Putamen (tissue), 1 donor: ENCODE measurements around the gene SLC14A1.

Experiments used
- DNase-seq: peaks from one replicate; pipeline ENCODE4 v3.0.0-alpha.2; 2016; ENCODE audit warnings: low spot score

Gene SLC14A1

DNA sequence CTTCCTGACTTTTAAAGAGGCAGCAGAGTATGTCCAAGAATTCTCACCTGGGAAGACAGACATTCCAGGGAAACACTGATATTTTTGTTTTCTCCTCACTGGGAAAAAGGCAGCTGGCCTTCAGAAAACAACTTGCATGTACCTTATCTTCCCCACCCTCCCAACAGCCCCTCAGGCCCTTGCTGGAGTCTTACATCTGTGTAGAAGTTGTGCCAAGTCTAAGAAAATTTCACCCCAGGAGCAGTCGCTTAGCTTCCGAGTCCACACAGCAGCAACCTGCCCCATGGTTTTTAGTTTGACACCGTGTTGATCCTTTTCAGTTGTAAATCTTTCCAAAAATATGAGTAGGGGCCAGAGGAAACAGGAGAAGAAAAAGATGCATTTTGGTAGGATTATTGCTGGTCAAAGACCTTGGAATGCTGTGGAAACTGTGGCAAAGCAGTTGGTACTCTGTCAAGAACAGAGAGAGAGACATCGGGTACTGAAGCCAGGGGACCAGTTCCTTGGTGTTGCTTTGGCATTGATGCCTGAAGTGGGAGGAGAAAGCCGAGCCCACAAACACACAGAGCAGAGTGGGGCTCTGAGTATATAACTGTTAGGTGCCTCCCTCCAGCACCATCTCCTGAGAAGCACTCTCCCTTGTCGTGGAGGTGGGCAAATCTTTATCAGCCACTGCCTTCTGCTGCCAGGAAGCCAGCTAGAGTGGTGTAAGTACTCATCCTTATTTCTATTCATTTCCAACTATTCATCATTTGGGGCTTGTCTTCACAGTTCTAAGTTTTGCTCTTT, at the start of gene SLC14A1:
Gene SLC14A1 (plus strand): TSS at position 615 of the 789 bp plus-strand sequence. CDS start 6,140 bp downstream, outside the sequence.
- no peak for DNase-seq

DNA sequence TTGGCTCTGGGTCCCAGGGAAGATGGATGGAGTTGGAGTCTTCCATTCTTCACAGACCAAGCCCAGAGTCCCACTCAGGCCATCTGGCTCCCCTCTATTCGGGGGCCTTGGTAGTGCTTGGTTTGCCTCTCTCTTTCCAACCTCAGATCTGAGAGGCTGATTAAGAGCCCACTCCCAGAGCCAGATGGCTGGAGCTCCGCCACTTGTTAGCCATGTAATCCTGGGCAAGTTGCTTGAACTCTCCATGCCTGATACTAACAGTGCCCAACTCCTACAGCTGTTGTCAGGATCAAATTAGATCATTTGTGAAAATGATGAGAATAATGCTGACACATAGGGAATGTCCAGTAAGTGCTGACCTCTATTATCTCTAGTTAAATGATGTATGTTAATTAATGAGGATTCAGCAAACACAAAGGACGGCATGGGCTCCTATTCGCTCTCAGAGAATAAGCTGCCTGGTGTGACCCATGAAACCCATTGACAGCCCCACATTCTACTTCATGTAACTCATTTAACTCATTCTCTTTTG, 46.6 kb upstream of the SLC14A1 start:
- no peak for DNase-seq

DNA sequence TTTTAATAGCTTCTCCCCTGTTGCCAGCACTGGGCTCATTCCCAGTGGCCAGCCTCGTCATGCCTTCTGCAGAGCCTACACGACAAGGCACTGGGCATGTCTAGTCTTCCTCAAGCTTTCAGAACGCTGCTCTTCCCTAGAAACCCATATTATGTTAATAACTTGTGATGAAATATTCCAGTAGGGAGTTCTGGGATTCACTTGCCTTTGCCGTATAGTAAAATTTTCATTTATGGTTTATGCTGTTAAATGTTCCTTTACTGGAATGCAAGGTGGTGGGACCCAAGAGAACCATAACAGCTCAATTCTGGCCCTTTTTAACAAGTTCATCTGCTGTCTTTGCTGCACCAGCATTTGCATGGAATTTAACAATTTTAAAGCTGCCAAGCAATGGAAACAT, 45.5 kb upstream of the SLC14A1 start:
- no peak for DNase-seq

DNA sequence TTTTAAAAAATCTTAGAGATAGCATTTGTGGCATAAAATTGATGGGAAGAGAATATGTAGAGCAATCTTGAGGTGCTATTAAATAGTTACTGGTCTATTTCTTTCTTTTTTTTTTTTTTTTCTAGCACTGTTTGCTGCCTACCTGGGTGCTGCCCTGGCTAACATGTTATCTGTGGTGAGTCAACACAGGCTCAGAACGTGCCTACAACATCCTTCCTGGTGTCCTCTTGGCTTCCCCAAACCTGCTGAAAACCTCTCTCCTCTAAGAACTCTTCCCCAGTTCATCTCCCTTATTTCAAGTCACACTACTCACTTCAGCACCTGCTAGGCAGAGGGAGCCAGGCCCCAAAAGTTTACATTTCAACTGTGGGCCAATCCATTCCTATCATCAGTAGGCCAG, 45.1 kb upstream of the SLC14A1 start:
- no peak for DNase-seq

DNA sequence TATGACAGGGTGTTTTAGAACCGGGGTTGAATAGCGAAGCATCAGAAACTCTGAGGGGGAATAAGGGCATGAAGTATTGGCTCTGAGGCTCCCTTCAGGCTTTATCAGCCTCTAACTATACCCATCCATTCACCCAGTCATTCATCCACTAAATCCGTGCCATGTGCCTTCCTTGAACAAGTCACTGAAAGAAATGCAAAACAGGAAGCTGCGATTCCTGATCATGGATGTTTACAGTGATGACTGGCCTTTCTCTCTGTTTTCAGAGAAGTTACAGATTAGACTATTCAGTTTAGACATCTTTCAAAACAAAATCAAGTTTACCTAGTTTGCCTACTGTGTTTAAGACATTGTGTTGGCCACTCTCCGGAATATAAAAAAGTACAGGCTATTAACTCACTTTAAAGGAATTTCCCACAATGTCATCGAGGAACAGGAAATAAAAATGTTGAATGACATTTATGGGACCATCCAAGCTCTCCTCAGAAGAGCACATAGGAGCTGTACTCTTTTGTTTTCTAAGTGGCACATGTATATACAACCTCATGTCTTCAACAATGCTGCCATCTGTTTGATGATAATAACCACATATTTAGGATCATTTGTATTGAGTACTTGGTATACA, 43.8 kb upstream of the SLC14A1 start:
- DNase-seq = no peak

DNA sequence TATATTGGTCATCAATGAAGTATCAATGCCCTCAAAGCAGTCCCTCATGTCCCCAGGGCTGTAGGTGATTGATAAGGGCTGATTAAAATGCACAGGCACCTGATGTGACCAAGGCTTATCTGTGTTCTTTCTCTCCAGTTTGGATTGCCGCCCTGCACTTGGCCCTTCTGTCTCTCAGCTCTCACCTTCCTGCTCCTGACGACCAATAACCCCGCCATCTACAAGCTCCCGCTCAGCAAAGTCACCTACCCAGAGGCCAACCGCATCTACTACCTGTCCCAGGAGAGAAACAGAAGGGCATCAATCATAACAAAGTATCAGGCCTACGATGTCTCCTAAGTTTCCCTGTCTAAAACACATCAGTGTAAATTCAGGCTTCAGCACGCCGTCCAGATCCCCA, 41.8 kb upstream of the SLC14A1 start:
- DNase-seq = no peak

DNA sequence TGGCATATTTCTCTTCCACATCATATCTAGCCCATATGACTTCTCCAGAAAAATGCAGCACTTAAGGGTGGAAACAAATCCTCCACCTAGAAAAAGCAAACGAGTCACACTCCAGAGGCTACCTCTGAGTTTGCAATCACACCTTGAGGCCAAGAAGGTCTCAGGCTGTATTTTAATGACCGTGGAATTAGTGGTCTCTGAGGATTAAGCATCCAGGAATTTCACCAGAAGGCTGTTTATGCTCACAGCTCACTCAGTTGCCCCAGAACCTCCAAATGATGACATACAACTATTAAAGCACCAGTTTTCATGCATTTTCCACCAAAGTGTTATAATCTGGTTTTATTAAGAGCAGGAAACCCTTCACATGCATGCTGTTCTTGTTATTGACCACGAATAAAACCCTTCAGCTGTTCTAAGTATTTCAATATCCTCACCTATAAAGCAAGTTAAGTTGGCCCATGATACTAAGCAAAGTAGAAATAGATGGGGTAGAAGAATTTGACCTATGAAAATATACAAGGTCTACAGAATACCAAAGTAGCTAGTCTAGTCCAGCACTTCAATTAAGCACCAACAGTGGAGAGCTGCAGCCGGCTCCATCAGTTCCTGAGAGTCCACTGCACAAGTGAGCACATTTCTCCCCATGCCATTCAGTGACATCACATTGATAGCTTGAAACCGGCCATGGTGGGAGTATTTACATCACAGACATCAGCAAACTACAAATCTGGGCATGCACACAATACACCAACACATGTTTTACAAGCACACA, 39.5 kb upstream of the SLC14A1 start:
- no peak for DNase-seq

DNA sequence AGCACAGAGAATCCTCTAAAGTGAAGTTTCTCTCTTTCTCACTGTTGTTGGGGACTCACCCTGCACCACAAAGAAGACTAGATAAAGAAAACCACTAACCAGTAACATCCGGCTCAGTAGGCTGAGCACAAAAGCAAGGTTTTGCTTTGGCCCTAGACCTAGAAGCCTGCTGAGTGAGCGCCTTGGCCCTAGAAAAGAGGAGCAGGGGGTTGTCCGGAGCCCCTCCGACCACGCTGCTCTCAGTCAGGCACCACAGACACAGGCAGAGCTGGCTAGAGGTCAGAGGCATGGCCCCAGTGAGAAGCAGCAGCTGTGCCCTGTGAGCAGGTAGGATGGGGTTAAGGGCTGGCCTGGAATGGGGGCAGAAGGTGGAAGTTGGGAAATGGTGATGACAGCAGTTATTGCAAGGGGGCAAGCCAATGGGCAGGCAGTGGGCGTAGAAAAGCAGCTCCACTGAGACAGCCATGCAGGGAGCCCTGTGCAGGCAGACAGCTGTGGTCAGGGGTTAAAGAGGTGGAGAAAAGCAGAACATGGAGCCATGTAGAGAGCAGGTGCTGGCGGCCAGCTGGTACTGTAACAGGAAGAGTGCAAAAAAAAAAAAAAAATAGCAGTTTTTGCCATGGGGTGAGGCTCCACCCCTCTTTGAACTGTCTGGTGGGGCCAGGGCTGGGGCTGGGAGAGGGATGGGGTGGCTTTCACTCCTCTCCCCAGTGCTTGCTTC, 36.9 kb upstream of the SLC14A1 start:
- DNase-seq = no peak

DNA sequence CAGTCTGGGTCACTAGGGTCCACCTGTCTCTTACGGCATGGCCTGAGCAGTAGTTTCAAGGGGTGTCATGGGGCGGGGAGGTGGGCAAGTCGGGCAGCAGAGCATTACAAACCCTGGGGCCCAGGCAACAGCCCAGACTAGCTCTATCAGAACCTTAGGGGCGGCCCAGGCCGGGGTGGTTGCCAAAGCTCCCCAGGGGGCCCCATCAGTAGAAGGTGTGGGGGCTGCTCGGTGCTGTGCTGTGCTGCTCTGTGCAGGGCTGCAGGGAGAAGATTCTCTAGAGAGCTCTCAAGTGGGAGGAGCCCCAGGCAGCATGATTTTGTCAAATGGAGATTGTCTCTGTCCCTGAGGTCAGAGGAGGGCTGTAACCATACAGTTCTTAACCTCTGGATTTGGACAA, 36.4 kb upstream of the SLC14A1 start:
- no peak for DNase-seq

DNA sequence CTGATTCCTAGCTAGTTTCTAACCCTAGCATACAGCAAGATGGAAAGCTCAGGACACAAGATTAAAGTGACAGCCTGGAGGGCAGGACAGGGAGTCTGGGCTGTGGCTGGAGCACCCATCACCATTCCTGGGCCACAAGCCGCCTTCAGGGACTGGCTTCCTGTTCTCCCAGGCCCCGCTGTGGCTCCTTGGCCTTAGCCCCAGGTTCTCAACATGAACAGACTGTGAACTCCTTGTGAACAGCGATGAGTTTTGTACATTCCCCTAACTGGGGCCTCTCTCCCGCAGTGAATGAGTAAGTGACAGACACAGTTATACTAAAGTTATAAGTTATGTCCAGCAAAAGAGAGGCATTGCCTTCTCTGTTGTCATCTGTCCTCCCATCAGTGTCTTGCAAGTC, 35.9 kb upstream of the SLC14A1 start:
- DNase-seq = no peak

DNA sequence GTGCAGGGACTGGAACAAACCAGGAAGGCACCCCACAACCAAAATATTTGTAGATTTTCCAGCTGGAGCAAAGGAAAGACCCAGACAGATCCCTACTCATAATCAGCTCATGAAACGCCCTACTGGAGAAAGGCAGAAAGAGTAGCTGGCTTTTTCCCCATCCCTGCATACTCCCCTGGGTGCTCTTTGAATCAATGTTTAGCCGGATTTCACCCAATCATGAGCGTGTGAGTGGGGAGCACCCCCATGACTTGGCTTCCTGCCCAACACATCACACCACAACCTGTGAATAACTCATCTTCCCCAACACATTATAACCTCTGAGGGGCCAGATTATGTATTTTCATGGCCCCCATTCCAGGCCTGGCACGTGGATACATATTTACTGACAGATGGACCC, 35.1 kb upstream of the SLC14A1 start:
- no peak for DNase-seq

DNA sequence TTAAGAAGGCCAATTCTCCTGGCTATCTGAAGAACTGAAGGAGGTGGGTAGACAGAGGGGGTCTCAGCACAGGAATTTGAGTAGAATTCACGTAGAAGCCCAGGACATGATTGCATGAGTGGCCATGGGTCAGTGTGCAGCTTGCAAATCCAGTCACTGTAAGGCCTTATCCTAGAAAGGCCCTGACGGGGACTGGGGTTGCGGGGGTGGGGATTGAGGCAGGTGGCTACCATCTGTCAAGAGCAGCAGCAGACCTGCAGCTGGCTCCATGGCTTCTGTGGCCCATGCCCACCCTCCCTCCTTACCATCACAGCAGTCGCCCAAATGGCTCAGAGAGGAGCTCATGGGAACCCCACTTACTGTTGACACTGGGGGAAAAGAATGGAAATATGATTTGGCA, 34.6 kb upstream of the SLC14A1 start:
- DNase-seq = no peak

DNA sequence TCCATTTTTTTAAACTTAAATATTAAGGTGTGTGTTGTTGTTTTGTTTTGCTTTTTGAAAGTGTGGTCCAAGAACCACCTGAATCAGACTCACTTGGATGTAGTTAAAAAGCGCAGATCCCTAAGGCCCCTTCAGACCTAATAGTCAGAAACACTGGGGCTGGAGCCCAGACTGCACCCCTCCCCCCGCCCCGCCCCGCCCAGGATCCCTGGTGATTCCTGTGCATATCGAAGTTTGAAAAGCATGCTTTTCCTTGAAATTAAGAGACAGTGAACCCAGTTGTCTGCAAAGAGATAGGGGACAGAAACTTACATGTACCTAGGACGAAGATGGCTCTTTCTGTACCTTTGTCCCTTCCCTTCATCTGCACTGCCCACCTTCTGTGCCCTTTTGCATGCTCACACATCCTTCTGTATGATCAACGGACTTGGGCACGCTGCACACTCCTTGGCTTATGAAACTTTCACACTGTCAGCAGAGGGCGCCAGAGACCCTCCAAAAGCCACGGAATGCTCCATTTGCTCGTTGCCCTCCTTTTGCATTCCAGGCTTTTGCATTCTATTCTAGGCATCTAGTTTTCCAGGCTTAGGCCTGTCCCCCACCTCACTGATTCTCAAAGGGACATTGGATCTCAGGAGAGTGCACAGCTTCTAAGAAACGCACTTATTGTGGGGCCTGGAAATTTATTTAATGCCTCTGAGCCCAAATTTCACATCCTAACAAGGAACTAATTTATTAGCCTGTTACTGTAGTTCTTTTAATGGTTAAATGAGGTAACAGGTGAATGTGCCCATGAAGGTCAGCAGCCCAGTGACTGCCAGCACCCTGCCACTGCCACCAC, 32.8 kb upstream of the SLC14A1 start:
- peak; percentile 63 for DNase-seq

DNA sequence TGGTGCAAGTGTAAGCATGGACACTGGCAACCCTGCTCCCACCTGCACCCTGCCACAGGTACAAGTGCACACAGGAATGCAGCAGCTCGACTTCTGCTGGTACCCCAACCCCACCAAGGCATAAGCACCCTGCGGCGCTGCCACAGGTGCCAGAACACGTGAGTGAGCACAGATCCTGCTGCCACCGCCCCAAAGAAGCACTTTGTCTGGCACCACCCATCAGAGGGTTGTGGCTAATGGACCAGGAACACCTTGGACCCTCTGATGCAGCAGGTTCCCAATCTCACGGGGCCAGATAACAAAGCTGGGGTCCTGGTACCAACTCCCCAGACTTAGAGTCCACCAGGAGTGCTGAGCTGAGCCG, 32.2 kb upstream of the SLC14A1 start:
- DNase-seq = no peak

DNA sequence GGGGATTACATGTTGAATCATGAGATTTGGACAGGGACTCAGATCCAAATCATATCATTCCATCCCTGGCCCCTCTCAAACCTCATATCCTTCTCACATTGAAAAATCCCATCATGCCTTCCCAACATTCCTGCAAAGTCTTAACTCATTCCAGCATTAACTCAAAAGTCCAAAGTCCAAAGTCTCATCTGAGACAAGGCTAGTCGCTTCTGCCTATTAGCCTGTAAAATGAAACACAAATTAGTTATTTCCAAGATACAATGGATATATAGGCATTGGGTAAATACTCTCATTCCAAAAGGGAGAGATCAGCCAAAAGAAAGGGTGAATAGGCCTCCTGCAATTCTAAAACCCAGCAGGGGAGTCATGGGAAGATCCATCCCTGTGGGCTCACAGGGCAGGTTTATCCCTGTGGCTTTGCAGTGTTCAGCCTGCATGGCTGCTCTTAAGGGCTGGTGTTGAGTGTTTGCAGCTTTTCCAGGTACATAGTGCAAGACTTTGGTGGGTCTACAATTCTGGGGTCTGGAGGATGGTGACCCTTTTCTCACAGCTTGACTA, 21.2 kb upstream of the SLC14A1 start:
- no peak for DNase-seq

DNA sequence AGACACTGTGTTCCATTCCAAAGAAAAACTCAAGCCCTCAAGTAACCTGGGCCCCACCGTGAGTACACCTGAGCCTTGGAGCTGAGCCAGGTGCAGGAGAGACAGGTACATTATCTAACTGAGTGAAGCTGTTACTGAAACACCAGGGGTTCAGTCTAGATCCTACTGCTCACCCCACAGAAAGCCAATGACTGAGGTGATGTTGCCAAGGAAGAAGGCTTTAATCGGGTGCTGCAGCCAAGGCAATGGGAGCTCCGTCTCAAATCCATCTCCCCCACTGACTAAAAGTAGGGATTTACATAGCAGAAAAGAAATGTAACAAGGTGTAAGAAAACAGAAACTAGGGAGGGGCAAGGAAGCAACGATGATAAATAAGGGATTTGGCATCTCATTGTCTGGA, 15.2 kb upstream of the SLC14A1 start:
- DNase-seq = no peak

DNA sequence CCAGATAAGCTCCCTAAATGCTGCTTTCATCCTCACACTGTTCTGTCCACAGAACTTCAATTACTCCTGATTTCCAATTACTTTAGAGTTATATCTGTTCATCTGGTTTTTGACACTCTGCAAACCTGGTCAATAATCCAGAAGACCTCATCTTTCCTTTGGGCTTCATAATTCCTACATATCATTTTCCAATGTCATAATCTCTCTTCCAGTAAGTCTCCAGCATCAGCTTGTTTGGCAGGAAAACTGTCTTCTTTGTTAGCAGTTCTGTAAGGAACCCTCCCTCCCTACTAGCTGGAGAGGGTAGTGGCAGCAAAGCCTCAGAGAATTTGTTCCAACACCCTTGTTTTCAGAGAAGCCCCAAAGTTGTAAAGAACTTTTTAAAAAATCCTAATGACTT, 11.9 kb upstream of the SLC14A1 start:
- no peak for DNase-seq

DNA sequence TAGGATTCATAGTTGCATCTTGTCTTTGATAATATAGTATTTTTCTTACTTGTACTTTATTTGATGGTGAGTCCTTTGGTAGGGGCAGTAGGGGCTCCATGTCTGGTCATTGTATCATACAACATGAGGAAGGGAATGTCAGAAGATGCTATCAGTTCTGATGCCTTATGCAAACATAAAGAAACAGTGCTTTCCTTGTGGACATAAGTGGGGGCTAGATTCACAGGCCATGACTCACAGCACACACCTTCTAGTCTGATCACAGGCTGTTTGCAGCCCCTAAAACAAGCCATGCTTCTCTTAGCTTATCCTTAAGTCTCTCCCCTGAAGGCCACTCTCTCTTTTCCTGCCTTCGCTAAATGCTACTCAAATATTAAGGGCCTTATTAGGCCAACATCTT, 10.7 kb upstream of the SLC14A1 start:
- no peak for DNase-seq

DNA sequence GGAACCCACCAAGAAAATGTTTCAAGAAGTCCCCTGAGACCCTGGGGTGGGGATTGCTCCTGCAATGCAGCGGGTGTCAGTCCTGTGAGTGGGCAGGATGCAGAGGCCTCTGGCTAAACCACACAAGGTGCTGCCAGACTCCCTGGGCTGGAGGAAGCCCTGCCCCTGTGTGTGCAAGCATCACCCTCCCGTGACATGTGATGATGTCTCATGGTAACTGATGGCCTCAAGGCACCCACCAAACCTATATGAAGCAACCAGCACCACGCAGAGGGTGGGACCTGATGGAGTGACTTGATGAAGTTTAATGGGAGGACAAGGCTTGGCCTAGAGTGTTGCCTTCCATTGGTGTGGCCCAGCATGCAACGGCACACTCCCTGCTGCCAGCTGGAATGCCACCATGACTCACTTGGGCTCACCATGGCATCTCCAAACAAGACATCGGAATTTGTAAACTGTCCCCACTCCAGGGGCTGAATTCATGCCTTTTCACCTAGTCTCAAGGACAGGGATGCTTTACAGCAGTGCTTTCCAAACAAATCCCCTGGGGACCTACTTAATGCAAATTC, 8.7 kb upstream of the SLC14A1 start:
- DNase-seq = peak; percentile 26

DNA sequence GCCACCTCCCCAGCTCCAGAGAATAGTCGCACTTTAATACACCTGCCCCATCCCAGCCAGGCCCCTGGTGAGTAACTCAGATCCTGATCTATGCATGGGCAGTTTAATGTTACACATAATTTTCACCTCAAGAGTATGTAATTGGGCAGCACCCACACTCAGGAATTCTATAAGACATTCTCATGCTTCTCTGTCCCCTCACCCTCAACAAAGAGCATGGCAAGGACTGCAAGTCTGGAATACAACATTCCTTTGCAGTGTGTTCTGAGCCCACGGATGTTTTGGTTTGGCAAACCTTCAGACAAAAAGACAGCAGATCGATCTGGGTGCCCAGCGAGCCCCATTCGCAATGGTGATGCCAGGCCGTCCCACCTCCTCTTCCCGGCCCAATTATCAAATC, 4.9 kb upstream of the SLC14A1 start:
- no peak for DNase-seq

DNA sequence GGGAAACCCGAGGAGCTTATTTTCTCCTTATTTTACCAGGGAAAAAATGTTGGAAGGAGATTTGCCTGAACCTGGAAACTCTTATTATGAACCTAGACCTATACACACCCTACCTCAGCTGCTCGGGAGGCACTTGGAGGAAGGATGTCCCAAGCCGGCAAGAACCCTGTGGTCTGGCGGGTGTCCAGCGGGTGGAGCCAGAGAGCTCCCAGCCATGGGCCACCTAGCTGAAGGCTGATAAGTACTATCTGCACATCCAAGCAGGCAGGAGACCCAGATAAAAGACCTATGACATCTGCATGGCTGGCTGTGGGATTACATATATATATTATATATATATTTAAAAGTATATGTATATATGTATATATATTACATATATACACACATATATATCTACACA, 1.1 kb upstream of the SLC14A1 start:
- DNase-seq = peak; percentile 19
